ENCODE results near the gene UAP1. TPM values are rescaled to one million over a fixed set of nuclear protein-coding genes. Genes with fewer than 3 reads are reported as not detected.

Gene UAP1
- total RNA-seq: 100 to 1,000 TPM in 3 of 4 donors, 10 to 100 TPM in 1; 95.0 to 131 (median 117) TPM

- intact Hi-C loops (cut with DNase I; ENCODE audit: low total_unique reads): no loop called here
Observed at GRCh38 chr1:162561616-162562469, at the start of gene UAP1. TSS of gene UAP1 (plus strand) at chr1:162561722. CDS start at chr1:162566069, 4,347 bp downstream.

GRCh38 chr1:162527314-162527713, 34.2 kb upstream of the UAP1 start:
- in situ Hi-C loops (cut with MboI; ENCODE audit: low pct_ligation_motif_present in 1 of 4, low pct_unique_long_range_greater_than_20kb in 1 of 4, low sequenced_read_pairs in 3 of 4): no loop called here
- no peaks in the 10 kb centered on the region for H3K9me3 ChIP-seq
- H3K4me3 ChIP-seq: no peak overlapping the region
- TF ChIP-seq EP300 (IDR thresholded peaks at IDR 0.05; ENCODE audit: low read depth) (no peak), POLR2A (IDR thresholded peaks at IDR 0.05) (no peak), POLR2AphosphoS5 (IDR thresholded peaks at IDR 0.05) (no peak), CTCF (IDR thresholded peaks at IDR 0.05) (no peak)
- no peaks in the 10 kb centered on the region for H3K27me3 ChIP-seq
- H3K36me3 ChIP-seq: peaks cover 0 to 33% (median 11%) of the 10 kb centered on the region in 4 donors
- DNase-seq: no peak
- H3K27ac ChIP-seq: no peak overlapping the region
- intact Hi-C loops (cut with DNase I; ENCODE audit: low total_unique reads): no loop called here
- H3K4me1 ChIP-seq: peaks cover 0 to 4% (median 0%) of the 10 kb centered on the region in 4 donors

More at GRCh38 chr1:162561616-162562469, at the start of gene UAP1:
- H3K36me3 ChIP-seq: peaks cover 0 to 7% (median 3%) of the 10 kb centered on the region in 4 donors
- 0 to 2% methylated on average over 10 to 15 of the region's 69 CpGs for whole genome bisulfite sequencing, 2 donors (ENCODE audit: low coverage in 1 of 2)
- H3K9me3 ChIP-seq: no peaks in the 10 kb centered on the region
- H3K4me3 ChIP-seq: peak within 1 kb of the TSS; percentile 72 to 90 (median 80)
- peak within 1 kb of the TSS; percentile 90 to 98 (median 95) for H3K27ac ChIP-seq
- H3K27me3 ChIP-seq: no peaks in the 10 kb centered on the region
- H3K4me1 ChIP-seq: peaks cover 9 to 59% (median 38%) of the 10 kb centered on the region in 4 donors
- TF ChIP-seq POLR2A (IDR thresholded peaks at IDR 0.05) (peak; percentile 98), EP300 (IDR thresholded peaks at IDR 0.05; ENCODE audit: low read depth) (no peak), CTCF (IDR thresholded peaks at IDR 0.05) (no peak), POLR2AphosphoS5 (IDR thresholded peaks at IDR 0.05) (peak; percentile 85 to 97 (median 92))
- in situ Hi-C loops (cut with MboI; ENCODE audit: low pct_ligation_motif_present in 1 of 4, low pct_unique_long_range_greater_than_20kb in 1 of 4, low sequenced_read_pairs in 3 of 4): no loop called here
- no peak for DNase-seq

GRCh38 chr1:162530307-162530987, 31.1 kb upstream of the UAP1 start:
- 57 to 62% methylated on average over 2 to 7 of the region's 7 CpGs for WGBS, 2 donors (ENCODE audit: low coverage in 1 of 2)
- DNase-seq: peak; percentile 53
- intact Hi-C loops (cut with DNase I; ENCODE audit: low total_unique reads): no loop called here

More at GRCh38 chr1:162530307-162530987, 31.1 kb upstream of the UAP1 start:
- in situ Hi-C loops (cut with MboI; ENCODE audit: low pct_ligation_motif_present in 1 of 4, low pct_unique_long_range_greater_than_20kb in 1 of 4, low sequenced_read_pairs in 3 of 4): no loop called here
- Histone ChIP-seq H3K4me3 (no peak overlapping the region), H3K27me3 (no peaks in the 10 kb centered on the region), H3K9me3 (no peaks in the 10 kb centered on the region), H3K36me3 (peaks cover 0 to 10% (median 3%) of the 10 kb centered on the region in 4 donors), H3K27ac (no peak overlapping the region), H3K4me1 (peaks cover 0 to 4% (median 0%) of the 10 kb centered on the region in 4 donors)
- TF ChIP-seq EP300 (IDR thresholded peaks at IDR 0.05; ENCODE audit: low read depth) (no peak), POLR2AphosphoS5 (IDR thresholded peaks at IDR 0.05) (no peak), POLR2A (IDR thresholded peaks at IDR 0.05) (no peak), CTCF (IDR thresholded peaks at IDR 0.05) (no peak)

Measured in transverse colon (tissue), 4 donors.